NOMO-1 treated with dmso at 0.1 percent for 144 hours (cell line): ENCODE results near the gene MEGF8.

Experiments
- DNase-seq: peaks from one replicate; lab custom pipeline; 2025; ENCODE audit not compliant: unreplicated experiment; lab: John Stamatoyannopoulos, UW

MEGF8 gene

DNA sequence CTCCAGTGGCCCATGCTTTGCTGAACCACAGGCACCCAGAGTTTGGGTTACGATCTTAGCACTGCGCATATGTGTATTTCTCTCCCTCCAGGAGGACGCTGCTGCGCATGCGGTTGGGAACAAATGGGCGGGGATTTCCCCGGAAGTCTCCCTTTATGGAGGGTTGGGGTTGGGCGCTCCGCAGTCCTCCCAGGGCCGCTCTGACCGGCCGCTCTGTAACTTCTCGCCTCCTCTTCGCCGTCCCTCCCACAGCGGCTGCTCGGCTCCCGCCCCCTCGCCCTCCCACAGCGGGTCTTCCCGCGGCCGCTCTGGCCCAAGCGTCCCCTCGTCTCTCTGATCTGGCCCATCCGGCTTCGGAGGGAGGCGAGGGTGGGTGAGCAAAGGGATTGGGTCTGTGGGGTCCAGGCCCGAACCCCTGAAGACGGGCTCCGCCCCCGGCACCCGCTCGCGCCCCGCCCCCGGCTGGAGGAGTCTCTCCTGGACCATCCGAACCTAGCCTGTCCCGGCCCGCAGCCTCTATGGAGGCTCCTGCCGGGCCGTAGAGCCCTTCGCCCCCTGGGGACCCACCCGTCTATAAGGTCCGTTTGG is at the start of gene MEGF8:
TSS of gene MEGF8 (plus strand) at position 328 of the 588 bp plus-strand sequence. CDS start 609 bp downstream, outside the sequence.
- peak; percentile 99 for DNase-seq

GRCh38 chr19:42276284-42276683 is 49.2 kb upstream of the MEGF8 start:
- DNase-seq, result no peak

- DNase-seq, result no peak
Measured at GRCh38 chr19:42276821-42277220, 48.6 kb upstream of the MEGF8 start.

DNA sequence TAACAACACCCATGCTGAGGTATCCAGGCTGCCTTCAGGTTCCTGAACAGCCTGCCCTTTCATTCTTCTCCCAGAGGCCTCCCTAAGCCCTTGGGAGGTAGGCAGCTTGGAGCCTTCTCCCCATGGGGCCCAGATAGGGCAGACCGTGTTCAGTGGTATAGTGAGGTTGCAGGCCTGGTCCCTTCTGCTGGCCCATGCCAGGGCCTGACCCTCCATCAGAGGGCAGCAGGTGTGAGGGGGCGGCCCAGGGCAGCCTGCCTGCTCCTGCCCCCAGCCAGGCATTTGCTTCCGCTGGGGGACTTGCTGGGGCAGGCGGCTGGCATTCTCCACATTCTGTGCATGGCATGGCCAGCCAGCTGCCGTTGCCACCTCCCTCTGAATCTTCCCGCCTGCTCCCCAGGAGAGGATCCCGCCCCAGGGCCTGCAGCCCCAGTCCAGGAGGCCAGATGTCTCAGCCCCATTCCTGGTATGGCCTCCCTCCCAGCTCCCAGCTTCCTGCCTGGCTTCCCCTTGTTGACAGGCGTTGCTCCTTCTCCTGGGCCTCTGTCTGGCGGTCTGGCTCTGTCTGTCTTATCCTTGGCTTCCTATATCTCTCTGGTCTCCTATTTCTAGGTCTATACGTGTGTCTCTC is 47.5 kb upstream of the MEGF8 start:
- DNase-seq, result no peak

DNA sequence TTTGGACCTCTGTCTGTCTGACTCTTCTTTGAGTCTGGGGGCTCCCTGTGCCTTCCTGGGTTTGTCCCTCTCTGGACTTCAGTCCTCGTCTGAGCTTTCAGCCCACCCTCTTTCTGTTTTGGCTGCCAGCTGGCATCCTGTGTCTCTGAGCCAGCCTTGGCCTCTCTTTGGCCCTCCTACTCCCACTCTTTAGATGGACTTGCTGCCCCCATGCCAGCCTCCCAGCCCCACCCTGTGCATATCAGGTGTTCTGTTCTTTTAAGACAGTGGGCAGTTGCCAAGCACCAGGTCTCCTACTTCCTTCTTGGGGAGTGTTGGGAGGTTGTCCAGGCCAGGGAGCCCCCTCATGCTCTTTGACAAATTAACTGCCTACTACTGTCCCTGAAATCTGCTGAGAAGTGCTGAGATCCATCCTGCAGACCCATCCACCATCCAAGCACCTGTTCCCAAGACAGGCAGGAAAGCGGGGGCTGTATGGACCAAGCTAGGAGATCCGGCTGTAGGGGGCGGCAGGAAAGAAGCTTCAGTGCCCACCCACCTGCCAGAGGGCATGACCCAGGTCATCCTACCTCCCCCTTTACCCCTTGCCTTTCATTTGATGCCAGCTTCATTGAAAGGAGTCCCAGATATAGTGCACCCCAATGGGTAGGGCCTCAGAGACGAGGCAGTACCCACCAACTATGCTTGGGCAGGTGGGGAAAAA is 46.8 kb upstream of the MEGF8 start:
- DNase-seq, result no peak

DNA sequence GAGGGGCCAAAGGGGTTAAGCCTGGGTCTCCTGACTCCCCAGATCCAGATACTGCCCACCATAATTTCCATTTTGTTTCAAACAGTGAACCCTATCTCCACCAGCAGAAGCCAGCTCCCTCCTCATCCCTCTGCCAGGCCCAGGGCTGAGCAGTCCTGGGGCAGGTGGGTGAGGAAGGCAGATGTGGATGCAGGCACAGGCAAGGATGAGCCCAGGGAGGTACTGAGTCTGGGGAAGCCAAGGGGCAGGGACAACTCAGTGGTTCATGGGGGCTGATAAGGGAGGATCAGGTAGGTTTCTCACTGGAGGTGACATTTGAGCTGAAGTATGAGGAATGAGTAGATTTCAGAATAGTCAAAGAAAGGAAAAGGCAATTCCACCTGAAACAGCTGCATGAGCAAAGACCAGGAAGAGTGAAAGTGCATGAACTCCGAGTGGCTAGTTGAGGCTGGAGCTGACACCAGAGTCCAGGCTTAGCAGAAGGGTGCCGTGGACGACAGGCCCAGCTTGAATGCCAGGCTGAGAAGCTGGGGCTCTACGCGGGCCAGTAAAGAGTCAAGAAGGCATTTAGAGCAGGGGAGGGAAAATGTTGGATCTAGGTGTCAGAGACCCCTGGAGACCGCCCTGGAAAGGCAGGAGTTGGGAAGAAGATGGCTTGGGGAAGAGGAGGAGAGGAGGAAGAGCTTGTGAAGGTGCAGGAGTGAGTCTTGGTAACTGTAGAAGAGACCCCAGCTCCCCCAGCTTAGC is 46.1 kb upstream of the MEGF8 start:
- no peak for DNase-seq

DNA sequence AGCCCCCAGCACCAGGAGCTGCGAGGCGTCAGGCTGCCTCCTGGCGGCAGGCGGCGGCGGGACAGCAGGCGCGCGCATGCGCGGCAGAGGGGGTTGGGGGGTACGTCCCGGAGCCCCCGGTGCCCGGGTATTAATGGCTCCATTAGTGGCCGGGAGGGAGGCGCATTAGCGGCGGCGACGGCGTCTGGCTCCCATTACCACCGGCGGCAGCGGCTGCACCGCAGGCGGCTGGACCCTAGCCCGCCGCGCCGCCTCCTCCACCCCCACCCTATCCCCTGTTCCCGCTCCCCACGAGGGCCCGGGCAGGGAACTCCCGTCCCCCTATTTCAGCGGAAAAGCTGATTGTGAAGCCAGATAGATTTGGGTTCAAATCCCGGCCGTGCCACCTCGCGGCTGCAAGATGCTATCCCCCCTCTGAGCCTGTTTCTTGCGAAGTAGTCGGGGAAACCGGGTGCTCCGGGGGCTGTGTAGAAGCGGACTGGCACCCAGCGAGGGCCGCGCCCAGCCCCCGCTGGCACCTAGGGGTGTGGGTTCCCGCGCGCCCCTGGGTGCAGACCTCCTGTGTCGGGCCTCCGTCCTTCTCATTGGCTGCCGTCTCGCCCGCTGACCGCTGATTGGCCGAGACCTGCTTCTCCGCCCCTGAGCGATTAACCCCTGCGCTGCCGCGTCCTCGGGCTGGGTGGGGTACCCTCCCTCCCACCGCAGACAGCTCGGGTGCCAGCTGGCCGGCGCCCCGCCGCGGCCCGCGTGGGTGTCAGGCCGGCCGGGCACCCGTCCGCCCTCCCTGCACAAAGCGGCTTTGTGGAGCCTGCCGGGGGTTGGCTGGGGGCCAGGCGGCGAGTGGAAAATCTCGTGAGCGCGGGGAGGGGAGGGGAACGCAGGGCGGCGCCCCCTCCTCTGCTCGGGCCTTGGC is 45.3 kb upstream of the MEGF8 start:
- peak; percentile 79 for DNase-seq

- no peak for DNase-seq
Measured at GRCh38 chr19:42280815-42281145, 44.7 kb upstream of the MEGF8 start.

GRCh38 chr19:42281146-42281826 is 44.1 kb upstream of the MEGF8 start:
- DNase-seq, result peak; percentile 28

DNA sequence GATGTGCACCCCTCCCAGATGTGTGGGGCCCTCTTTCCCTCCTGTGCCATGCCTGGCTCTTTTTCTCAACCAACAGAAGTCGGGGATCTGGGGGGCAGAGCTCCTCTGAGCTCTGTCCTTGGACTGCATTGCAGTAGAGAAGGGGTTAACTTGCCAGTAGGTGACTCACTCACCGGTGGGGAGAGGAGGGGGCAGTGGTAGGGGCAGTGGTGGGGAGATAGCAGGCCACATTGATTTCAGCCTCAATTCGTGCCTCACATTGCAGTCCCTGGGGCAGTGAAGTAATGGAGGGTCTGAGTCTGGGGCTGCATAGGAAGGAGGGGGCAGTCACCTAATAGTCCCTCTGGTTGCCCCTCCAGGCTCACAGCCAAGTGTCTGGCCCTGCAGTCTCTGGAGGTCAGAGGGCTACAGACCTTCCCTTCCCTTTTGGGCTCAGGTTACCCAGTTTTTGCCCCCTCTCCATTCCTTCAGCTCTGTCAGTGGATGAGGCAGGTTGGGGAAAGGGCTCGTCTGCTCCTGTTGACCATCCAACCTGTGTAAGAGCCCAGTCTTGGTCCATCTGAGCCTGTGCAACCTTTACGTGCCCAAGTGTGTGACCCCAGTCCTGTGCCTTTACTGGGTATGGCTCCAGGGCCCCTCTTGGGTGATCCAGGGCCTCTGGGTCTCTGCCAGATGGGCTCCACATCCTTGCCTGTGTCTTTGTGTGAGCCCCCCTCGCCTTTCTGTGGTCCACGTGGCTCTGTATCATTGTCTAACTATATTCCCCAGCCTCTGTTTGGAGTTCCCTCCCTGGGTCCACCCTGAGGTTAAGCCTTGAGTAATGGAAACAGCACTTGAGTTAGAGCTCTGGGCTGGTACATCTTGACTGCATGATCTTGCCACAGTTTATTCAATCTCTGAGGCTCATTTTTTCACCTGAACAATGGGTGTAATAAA is 43.3 kb upstream of the MEGF8 start:
- no peak for DNase-seq

GRCh38 chr19:42282819-42283187 is 42.6 kb upstream of the MEGF8 start:
- DNase-seq, result no peak

DNA sequence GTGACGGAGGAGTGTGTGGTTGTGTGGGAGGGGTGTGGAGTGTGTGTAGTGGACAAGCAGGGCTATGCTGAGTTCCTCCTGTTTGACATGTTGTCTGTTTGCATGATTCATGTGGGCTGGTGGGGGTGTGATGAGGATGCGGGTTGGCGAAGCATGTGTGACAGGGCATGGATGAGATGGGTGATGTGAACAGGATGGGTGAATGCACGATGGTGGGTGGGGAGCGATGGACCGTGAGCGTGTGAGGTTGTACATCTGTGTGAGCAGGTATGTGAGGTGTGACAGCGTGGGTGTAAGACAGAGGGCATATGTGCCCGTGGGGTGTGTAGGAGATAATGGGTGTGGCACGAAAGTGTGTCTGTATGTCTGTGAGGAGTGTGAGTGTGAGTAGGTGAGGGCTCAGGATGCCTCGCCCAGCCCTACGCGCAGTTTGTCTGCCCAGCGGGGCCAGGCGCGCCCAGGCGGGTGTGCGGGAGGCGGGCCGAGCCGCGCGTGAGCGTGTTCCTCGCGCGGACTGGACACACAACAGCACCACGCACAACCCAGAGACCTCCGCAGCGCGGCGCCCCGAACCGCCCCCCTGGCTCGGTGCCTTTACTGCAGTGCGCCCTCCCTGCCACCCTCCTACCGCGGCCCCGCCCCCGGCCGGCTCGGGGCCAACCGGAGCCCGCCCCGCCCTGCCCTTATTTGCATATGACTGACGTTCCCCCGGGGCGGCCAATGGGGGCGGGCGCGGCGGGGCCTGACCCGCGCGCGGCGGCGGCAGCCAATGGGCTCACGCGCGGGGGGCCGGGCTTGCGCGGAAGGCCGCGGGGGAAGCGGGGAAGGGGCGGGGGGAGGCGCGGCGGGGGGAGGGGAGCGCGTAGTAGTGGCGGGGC is 42.0 kb upstream of the MEGF8 start:
- peak; percentile 87 for DNase-seq

DNA sequence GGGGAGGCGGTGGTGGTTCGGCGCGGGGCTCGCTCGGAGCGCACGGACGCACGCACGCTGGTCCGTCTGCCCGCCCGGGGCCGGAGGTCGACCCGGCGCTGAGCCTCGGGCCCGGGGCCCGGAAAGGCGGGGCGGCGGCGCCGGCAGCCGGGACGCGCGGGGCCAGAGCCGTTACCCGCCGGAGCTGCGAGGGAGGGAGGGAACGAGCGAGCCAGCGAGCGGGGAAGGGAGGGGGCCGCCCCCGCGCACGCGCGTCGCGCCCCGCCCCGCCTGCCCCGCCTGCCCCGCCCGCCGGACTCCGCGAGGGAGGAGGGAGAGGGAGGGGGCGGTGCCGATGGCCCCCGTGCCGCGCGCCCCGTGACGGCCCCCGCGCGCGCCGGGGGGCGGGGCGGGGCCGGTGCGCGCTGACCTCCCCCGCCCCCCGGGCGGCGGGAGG is 41.4 kb upstream of the MEGF8 start:
- peak; percentile 69 for DNase-seq

DNA sequence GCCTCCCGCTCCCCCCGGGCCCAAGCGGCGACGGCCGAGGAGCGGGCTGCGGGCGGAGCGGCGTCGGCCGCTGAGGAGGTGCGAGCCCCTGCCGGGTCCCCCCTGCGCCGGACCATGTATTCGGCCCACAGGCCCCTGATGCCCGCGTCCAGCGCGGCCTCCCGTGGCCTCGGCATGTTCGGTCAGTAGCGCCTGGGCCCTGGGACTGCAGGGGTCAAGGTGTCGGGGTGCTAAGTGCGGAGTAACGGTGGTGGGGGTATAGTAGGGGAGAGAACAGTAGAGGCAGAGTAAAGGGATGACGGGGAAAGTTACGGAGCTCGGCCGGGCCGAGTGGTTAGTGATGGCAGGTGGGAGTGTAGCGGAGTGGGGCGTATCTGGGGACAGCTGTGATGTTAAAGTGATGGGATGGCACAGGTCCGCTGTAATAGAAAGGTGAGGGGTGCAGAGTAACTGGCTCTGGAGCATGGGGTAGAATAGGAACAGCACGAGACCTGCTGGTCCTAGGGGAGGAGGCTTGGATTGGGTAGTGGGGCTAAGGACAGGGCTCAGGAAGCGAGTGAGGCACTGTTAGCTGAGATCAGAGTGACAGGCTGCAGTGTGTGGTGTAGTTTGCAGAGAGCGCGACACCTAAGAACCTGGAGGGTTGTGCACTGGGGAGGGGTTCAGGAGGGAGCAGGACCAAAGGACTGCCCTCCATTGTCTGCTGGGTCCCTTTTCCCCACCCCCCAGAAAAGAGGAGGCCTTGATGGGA is 40.7 kb upstream of the MEGF8 start:
- DNase-seq, result no peak

GRCh38 chr19:42285541-42285941 is 39.9 kb upstream of the MEGF8 start:
- no peak for DNase-seq

DNA sequence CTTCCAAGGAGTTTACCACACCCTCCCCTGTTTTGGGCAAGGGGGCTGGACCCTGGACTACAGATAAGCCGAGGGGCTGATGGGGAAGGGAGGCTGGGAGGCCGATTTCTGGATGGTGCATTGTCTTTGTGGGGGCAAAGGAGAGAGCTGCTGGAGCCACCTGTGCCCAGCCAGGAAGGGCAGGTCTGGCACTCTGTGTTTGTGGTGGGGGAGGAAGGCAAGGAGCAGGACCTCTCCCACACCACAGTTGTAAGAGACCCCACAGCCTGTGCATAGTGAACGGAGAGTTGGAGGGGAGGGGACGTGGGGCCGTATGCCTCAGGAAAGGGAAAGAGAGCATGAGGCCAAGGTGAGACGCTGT is 39.5 kb upstream of the MEGF8 start:
- DNase-seq, result no peak

DNA sequence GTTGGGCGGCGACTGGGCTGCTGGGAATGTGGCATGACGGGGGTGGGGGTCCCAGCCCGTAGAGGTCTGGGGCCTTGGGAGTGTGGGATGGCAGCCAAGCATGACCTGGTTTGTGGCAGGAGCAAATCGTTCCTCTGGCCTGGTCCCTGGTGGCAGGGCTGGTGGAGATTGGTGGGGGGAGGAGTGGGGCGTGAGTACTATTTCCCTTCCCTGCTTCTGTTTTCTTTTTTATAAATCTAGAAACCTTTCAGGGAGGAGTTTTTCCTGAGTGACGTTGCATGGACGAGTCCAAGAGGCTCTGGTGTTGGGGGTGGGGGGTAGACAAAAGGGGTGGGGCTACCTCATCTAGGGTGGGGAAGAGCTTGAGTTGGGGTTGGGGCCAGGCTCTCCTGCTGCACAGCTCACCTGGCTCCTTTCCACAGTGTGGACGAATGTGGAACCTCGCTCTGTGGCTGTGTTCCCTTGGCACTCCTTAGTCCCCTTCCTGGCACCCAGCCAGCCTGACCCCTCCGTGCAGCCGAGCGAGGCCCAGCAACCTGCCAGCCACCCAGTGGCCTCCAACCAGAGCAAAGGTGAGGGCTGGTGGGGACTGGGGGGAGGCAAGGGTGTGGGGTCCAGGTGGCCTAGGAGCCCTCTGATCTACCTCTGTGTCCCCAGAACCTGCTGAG is 39.0 kb upstream of the MEGF8 start:
- no peak for DNase-seq
